Measurements from ENCODE around the gene VILL.

GRCh38 chr3:38043486-38043885, 52.9 kb downstream of the VILL start:
- no peak for TF ChIP-seq NR3C1 (IDR thresholded peaks at IDR 0.05)
- no peak for TF ChIP-seq CTCF (IDR thresholded peaks at IDR 0.05)
- TF ChIP-seq CEBPB (IDR thresholded peaks at IDR 0.05) = no peak
